Jurkat, Clone E6-1 (cell line): ENCODE results near the gene MIEF1. TPM values are rescaled to one million over a fixed set of nuclear protein-coding genes. Genes with fewer than 3 reads are reported as not detected.

Source experiments
- DNase-seq: peaks from one replicate; pipeline ENCODE4 v3.0.0-alpha.2; 2011; ENCODE audit warnings: low read depth, low spot score
- H3K4me3 ChIP-seq: 2 replicates; pipeline ENCODE4 v1.5.1; 2011; ENCODE audit warnings: mild to moderate bottlenecking, low read length, control low read depth, moderate library complexity
- polyA plus RNA-seq: library from polyadenylated mRNA; unstranded; fragments of >200 nt; gene quantifications from one replicate; pipeline ENCODE4 v1.2.1, GENCODE V29; 2012; ENCODE audit warnings: missing spikeins; ENCODE audit not compliant: insufficient read length, insufficient read depth

MIEF1 gene
- polyA plus RNA-seq, result 23.0 TPM

DNA sequence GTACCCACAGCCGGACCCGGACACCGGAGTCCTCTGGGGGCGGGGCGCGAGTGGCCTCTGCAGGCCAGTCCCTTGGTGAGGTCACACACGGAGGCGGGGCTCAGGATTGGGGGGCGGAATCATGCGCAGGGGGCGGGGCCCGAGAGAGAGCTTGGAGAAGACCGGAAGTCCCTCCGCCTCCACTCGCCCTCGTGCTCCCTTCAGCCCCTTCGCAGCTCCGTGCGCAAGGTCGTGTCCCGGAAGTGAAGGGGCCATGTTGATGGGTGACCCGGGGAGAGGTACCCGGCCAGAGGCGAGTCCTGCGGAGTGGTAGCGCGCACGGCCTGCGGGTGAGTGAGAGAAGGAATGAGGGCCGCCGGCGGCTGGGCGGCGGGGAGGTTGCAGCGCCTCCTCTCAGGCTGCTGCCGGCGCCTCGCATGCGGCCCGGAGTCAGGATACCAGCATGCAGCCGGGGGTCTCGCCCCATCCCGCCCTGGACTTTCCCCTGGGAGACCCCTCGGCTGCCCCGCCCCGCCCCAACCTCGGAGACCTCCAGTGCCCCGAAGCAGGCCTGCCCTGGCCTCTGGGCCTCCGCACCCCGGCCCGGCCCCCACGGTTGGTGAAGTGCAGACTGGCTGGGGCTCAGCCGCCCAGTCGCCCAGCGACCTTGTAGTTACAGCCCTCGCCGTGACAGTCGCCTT is at the start of gene MIEF1:
Gene MIEF1, plus strand, starts transcription at position 182 of the 680 bp plus-strand sequence. CDS start 9,005 bp downstream, outside the sequence.
- peak; percentile 90 for DNase-seq
- H3K4me3 ChIP-seq, result peak within 1 kb of the TSS; percentile 95

GRCh38 chr22:39452740-39453040 is 49.4 kb upstream of the MIEF1 start:
- H3K4me3 ChIP-seq, result no peak overlapping the region
- DNase-seq, result no peak

DNA sequence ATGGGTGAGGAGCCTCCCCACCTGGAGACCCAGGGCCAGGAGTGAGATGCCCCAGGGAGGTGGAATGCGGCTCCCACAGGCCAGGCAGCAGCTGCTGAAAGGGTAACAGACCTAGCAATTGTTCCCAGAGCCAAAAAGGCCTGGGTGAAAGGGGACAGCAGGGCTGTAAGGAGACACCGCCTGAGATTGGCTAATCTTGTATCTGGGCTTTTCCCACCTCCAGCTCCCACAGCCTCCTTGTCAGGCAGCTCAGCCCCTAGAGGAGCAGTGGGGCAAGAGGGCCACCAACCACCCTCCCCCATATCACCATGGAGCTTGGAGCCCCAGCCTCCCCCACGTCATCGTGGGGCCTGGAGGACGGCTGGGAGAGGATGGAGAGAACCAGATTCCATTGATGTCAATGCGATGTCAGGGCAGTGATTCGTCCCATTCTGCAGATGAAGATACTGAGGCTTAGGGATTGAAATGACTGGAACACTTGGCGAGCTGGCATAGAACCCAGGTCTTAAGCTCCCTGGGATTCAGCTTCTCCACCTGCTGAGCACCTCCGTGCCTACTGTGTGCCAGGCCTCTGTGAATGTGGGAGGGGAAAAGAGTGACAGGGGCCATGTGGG is 48.2 kb upstream of the MIEF1 start:
- no peak for DNase-seq
- no peak overlapping the region for H3K4me3 ChIP-seq

DNA sequence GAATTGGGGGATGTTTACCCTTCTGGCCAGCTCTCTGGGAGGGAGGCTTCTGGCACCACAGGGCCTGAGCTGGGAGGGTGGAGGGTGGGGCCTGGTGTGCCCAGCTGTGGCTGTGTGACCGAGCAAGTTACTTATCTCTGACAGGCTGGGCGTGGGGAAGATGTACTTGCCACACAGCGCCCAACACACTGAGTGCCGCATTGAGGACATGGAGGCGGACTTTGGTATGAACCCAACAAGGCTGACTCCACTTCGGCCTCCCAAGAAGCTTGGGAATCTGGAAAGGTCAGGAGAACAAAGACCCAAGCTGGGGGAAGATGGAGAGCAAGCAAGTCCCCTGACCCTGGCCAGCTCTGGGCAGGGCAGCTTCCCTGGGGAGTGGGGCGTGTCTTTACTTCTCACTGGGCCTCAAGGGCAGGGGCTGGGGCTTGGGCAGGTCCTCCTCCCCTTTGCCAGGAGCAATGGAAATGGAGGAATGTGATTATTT is 47.7 kb upstream of the MIEF1 start:
- no peak for DNase-seq
- H3K4me3 ChIP-seq, result no peak overlapping the region

DNA sequence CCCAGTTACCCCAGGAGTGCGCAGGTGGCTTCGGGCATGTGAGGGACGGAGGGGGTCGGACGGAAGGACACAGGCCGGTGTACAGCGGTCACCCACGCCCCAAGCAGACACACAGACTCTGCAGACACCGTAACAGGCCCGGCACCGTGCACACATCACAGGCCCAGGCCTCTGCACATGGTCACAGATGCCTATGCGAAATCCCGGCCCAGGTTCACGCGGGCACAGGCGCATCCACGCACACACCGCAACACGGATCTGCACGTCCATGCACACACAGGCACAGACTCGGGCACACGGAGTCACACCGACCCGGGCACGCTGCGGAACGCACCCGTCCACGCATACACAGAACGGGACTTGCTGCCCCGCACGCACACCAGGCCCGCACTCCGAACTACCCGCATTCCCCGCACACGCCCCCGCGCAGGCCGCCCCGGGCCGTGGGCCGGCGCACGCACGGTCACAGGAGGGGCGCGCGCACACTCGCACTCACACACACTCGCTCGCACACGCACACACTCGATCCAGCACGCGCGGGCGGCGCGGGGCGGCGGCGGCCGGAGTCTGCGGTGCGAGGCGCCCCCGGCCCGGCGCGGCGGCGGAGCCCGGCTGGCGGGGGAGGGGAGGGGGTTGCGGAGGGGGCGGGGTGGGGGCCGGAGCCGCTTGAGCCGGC is 45.4 kb upstream of the MIEF1 start, which contains the start of gene MGAT3:
Gene MGAT3, plus strand, starts transcription at position 491 of the 676 bp plus-strand sequence. CDS start 30,336 bp downstream, outside the sequence.
- no peak for DNase-seq
- peak within 1 kb of the TSS; percentile 40 for H3K4me3 ChIP-seq

DNA sequence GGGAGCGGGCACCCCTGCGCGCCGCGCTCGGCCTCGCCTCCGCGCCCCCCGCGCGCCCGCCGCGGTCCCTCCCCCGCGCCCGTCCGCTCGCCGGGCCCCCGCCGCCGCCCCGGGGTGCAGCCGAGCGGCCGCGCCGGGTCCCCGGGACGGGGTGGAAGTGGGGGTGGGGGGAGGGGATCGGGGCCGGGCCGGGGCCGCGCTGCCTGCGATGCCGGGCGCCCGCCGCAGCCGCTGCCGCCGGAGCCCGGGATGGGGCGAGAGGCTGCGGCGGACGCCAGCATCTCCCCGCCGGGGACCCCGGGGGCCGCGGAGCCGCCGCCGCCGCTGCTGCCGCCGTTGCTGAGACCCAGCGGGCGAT is 44.9 kb upstream of the MIEF1 start:
- H3K4me3 ChIP-seq, result peak overlapping the region; percentile 40; the same call in 1 of the 2 replicates

DNA sequence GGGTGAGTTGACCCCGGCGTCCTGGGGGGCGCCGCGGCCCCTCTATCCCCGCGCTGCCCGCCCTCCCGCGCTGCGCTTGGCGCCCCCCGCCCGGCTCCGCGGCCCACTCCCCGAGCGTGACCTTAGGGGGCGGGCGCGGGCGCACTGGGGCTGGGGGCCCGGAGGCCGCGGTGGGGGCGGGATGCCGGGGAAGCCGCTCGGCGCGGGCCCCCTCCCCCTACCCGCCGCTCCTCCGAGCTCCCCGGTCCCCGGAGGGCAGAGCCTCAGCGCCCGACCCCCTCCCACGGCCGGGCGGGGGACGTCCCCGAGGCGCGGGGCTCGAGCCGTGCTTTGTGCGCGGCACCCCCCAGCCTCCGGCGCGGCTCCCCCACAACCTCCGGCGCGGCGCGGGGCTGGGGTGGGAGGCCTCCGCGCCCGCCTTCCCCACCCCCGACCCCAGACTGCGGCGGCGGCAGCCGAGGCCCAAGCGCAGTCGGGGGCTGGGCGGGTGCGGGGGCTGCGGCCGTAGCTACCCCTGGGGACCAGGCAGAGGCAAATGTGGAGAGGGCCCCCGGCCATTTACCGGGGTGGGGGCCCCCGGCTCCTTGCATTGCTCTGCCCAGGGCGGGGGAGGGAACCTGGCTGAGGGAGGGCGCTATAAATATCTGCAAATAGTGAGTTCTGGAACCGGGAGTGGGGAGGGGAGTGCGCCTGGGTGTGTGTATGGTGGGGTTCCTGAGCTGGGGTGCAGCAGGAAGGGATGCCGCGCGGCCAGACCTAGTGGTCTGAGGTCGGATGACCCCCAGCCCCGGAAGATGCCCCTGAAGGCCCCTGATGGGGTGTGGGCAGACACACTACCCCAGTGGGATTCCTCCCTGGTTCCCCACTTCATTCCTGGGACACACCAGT is 44.3 kb upstream of the MIEF1 start:
- no peak for DNase-seq
- peak overlapping the region; percentile 40 for H3K4me3 ChIP-seq

More for the DNA sequence above, 44.9 kb upstream of the MIEF1 start:
- no peak for DNase-seq

DNA sequence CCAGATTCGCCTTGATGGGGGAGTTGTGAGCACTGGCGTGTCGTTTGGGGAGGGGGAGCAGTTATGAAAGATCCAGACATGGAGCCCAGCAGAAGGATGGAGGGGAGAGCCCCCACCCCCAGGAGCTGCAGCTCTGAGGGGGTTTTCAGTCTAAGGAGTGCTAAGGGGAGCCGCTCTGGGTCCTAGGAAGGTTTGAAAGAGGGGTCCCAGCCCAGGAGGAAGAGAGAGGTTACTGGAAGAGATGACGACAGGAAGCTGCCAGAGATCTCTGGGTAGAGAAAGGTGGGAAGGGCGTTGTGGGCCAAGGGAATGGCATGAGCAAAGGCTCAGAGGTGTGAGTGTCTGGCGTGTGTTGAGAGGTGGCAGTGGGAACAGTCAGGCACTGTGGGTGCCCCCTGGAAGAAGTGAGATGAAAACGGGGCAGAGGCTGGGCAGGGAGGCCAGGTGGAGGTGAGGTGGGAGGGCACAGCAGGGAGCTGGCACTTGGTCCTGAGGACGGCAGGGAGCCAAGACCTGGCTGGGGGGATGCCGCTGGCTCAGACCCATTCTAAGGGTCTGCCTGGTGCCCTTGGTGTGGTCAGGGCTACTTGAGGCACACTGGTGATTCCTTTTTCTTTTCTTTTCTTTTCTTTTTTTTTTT is 43.5 kb upstream of the MIEF1 start:
- peak overlapping the region; percentile 40; the same call in 1 of the 2 replicates for H3K4me3 ChIP-seq
- DNase-seq, result no peak

GRCh38 chr22:39459681-39460080 is 42.4 kb upstream of the MIEF1 start:
- DNase-seq, result no peak
- H3K4me3 ChIP-seq, result no peak overlapping the region

DNA sequence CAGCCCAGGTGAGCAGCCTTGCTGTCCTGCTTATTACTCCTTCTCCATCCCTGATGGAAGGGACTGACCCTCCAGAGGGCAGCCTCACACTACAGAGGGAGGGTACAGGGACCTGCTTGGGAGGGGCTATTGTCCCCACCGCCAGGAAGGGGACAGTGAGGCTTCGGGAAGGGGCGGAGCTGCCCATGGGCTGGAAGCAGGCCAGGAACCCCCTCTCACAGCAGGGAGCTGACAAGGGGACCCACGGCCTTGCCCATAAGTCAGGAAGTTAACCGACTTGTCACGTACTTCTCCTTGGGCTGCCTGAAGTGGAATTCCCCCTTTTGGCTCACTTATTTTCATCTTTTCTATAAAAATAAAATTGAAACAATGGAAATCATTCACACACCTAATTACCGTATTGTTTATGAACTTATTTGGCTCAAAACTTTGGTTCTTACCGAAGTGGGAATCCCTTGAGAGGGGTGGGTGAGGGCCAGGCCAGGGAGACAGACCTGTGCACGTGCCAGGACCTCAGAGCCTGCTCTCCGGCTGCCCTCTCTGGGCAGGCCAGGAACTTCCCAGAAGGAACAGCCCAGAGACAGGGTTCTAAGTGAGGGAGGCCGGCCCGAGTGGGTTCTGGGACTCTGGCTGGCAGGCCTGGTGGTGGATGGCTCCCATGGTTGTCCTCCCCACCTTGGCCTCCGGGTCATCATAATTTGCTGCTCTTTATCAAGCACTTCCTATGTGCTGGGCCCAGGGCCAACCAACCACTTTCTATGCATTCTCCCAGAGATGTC is 39.5 kb upstream of the MIEF1 start:
- DNase-seq, result no peak
- H3K4me3 ChIP-seq, result no peak overlapping the region

DNA sequence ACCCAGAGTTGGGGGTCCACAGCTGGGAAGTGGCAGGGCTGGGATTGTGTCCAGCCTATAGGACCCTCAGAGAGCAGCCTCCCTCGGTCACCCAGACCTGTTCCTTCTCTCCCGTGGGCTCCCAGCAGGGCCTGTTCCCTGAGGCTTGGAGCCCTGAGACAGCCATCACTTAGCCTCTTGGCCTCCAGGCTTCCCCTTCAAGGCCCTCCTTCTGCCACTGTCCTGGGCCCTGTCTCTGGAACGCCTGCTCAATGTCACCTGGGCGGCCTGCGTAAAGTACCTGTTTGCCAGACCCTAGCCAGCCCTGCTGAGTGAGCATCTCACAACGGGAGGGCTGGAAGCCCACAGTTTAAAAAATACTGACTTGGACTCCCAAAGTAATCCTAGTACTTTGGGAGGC is 38.8 kb upstream of the MIEF1 start:
- H3K4me3 ChIP-seq, result no peak overlapping the region
- DNase-seq, result no peak

DNA sequence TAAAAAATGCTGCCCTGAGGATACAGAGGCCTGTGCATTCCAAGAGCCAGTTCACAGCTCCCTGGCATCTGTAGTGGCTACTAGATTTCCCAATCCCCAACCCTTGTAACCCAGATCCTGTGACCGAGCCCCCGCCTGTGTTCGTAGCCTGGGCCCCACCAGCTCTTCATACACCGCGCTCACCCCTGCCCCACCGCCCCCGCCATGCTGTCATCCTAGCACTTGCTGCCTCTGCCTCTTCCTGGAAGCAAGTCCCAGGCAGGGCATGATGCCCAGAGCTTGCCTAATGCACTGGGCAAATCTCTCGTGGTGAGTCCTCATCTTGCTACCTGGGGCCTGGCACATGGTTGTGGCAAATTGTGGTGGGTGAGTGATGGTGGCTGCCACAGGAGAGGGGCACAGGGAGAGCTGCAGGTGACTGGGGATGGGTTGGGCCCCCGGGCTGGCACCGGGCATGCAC is 38.1 kb upstream of the MIEF1 start:
- no peak overlapping the region for H3K4me3 ChIP-seq
- no peak for DNase-seq

- no peak overlapping the region for H3K4me3 ChIP-seq
- DNase-seq, result no peak
Observed at GRCh38 chr22:39466228-39467006, 35.7 kb upstream of the MIEF1 start.

- DNase-seq, result no peak
- no peak overlapping the region for H3K4me3 ChIP-seq
Observed at GRCh38 chr22:39467390-39467895, 34.6 kb upstream of the MIEF1 start.

DNA sequence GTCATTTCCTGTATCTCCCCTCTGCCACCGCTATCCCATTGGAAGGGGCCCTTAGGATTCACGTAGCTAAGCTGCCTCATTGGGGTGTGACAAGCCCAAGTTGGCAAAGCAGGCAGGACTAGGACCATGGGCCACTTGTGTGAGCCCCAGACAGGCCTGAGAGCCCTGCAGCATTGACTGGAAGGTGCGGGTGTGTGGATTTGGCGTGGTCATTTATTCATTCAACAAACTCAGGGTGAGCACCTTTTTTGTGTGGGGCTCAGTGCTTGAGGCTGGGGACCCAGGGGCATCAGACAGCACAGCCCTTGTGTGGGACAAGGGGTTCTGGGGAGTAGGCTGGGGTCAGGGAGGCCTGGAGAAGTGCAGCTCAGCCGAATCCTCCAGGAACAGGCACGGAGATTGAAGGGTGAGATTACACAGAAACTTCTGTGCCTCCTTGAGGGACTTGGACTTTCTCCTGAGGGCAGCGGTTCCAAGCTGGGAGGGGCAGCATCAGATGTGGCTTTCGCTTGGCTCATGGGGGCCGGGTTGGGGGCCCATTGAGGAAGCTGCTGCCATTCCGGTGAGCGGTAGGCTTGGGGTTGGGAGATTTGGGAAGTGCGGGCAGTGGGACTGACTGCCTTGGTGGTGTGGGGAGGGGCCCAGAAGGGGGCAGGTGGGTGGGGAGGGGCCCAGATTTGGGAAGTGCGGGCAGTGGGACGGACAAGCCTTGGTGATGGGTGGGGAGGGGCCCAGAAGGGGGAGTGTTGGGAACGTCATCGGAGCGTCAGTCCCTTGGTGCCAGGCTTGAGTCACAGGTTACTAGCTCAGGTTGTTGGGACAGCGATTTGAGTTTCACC is 33.4 kb upstream of the MIEF1 start:
- H3K4me3 ChIP-seq, result no peak overlapping the region
- no peak for DNase-seq

DNA sequence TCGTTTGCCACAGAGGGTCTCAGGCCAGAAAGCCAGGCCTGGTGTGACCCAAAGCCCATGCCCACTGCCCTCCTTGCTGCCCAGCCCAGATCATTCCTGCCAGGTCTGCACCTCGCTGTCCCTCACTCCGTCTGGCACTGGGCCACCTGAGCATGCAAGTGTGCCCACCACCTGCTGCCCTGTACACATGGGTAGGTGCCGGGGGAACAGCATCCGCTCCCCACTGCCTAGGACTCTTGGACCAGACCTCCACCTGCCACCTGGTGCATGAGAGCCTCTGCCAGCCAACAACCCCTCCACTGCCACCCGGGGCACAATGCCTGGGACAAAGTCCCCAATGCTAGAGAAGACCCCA is 32.8 kb upstream of the MIEF1 start:
- H3K4me3 ChIP-seq, result no peak overlapping the region
- no peak for DNase-seq
